Uterus (tissue), 4 donors: Measurements from ENCODE around the gene TMEM51. TPM values are rescaled to one million over a fixed set of nuclear protein-coding genes. Genes with fewer than 3 reads are reported as not detected.
A peak's percentile ranks its signal among the peaks of the same experiment; 100 is the strongest.

Experiments
- DNase-seq, 2 donors: peaks; one replicate each; pipeline ENCODE4 v3.0.0-alpha.2; 2019 to 2020
- H3K27ac ChIP-seq, 2 donors: fragments of 200-600 bp; sonication (generic); 1 replicate in 1 of 2; 2 replicates in 1 of 2; pipeline ENCODE4 v1.5.1; 2016 to 2018
- H3K27me3 ChIP-seq, 2 donors: fragments of 200-600 bp; sonication (generic); one replicate each; pipeline ENCODE4 v1.5.1; 2018 to 2019; ENCODE audit warnings: control low read depth in 1 of 2
- H3K36me3 ChIP-seq, 2 donors: fragments of 200-600 bp; sonication (generic); one replicate each; pipeline ENCODE4 v1.5.1; 2019; ENCODE audit warnings: control low read depth in 1 of 2
- H3K4me1 ChIP-seq, 2 donors: fragments of 200-600 bp; sonication (generic); one replicate each; pipeline ENCODE4 v1.5.1; 2018 to 2019; ENCODE audit warnings: control low read depth in 1 of 2
- H3K4me3 ChIP-seq, 2 donors: fragments of 200-600 bp; sonication (generic); 1 replicate in 1 of 2; 2 replicates in 1 of 2; pipeline ENCODE4 v1.5.1; 2018 to 2019; ENCODE audit warnings: mild to moderate bottlenecking in 1 of 2
- H3K9me3 ChIP-seq, 2 donors: fragments of 200-600 bp; sonication (generic); one replicate each; pipeline ENCODE4 v1.5.1; 2019; ENCODE audit warnings: control low read depth in 1 of 2
- POLR2A ChIP-seq, 2 donors: fragments of 450-650 bp; IDR thresholded peaks; one replicate each; pipeline ENCODE4 v1.6.1; 2016; ENCODE audit warnings: antibody characterized with exemption in 2 of 2, mild to moderate bottlenecking in 1 of 2, moderate library complexity in 1 of 2
- intact Hi-C: fragments of 100-400 bp; cut with DNase I; formaldehyde crosslinking; loops from one replicate; pipeline ENCODE4 v1.15.1; 2023; ENCODE audit warnings: low total_unique reads
- total RNA-seq, 4 donors: library from RNA; depleted of rRNA in 3 of 4; stranded (reverse); fragments of >200 nt in 3 of 4; gene quantifications; one replicate each; pipeline versions ENCODE4 v1.1.0 to v1.2.4, GENCODE V29; 2014 to 2023
- TF ChIP-seq, protein P1 (sequence below), 4 experiments: fragments of 200-600 bp in 2 of 4; fragments of 450-650 bp in 2 of 4; sonication (generic) in 2 of 4; IDR thresholded peaks; one replicate each; pipeline ENCODE4 v1.5.1; 2016 to 2019; ENCODE audit warnings: antibody characterized with exemption in 4 of 4, mild to moderate bottlenecking in 2 of 4, moderate library complexity in 1 of 4
- donor health status: DM: yes; HTN: yes; CAD: no.

The TMEM51 gene
- total RNA-seq, 4 donors from 2014 or later: 1.3 to 45.0 (median 9.9) TPM

DNA sequence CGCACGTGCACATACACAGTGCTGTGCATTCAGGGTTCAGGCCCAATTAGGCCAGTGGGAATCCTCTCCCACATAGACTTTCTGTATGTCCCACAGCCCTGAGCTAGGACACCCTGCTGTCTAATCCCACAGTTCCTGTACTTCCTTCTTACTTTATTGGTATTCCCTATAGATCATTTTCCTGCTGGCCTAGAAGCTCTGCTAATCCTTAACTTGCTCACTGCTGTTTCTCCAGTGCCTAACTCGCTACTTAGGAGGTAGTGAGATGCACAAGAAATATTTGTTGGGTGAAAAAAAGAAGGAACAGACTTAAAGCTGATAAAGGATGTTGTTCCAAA lies 59.4 kb downstream of the TMEM51 start:
- no peak for DNase-seq
- peak overlapping the region in 1 of 2 donors; percentile 18 for H3K27ac ChIP-seq
- TF ChIP-seq, protein P1, sequence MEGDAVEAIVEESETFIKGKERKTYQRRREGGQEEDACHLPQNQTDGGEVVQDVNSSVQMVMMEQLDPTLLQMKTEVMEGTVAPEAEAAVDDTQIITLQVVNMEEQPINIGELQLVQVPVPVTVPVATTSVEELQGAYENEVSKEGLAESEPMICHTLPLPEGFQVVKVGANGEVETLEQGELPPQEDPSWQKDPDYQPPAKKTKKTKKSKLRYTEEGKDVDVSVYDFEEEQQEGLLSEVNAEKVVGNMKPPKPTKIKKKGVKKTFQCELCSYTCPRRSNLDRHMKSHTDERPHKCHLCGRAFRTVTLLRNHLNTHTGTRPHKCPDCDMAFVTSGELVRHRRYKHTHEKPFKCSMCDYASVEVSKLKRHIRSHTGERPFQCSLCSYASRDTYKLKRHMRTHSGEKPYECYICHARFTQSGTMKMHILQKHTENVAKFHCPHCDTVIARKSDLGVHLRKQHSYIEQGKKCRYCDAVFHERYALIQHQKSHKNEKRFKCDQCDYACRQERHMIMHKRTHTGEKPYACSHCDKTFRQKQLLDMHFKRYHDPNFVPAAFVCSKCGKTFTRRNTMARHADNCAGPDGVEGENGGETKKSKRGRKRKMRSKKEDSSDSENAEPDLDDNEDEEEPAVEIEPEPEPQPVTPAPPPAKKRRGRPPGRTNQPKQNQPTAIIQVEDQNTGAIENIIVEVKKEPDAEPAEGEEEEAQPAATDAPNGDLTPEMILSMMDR (IDR thresholded peaks at IDR 0.05): no peak
- TF ChIP-seq POLR2A (IDR thresholded peaks at IDR 0.05): no peak
- no peaks in the 10 kb centered on the region for H3K27me3 ChIP-seq
- peaks cover 0 to 9% of the 10 kb centered on the region in 2 donors for H3K4me1 ChIP-seq
- no peak overlapping the region for H3K4me3 ChIP-seq
- intact Hi-C loops: no loop called here
- no peaks in the 10 kb centered on the region for H3K9me3 ChIP-seq
- H3K36me3 ChIP-seq: no peaks in the 10 kb centered on the region

DNA sequence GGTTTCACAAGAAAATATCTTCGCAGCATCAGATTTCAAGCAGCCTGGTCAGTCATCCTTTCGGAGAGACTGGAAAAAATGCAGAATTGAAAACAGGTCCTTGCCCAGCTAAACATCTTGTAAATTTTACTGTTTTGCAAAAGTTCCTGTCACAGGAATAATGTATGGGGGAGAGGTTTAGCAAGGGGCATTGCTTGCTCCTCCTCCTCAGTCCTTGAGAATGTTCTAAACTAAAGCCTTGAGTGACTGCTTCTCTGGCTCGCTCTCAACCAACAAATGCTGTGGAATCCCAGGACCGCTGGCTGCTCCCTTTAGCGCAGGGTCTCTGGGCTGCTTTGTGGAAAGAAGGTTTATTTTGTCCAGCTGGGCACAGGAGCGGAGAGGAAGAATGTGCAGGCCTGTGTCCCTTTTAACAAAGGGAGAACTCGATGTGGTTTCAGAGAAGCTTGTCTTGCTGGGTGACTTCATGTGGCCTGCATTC lies 59.8 kb downstream of the TMEM51 start:
- TF ChIP-seq, protein P1 (IDR thresholded peaks at IDR 0.05): no peak
- no peak for TF ChIP-seq POLR2A (IDR thresholded peaks at IDR 0.05)
- Histone ChIP-seq H3K4me1 (peaks cover 0 to 9% of the 10 kb centered on the region in 2 donors), H3K36me3 (no peaks in the 10 kb centered on the region), H3K4me3 (no peak overlapping the region), H3K9me3 (no peaks in the 10 kb centered on the region), H3K27ac (peak overlapping the region; percentile 18 to 73), H3K27me3 (no peaks in the 10 kb centered on the region)
- peak; percentile 31 to 33 for DNase-seq
- intact Hi-C loops: no loop called here

DNA sequence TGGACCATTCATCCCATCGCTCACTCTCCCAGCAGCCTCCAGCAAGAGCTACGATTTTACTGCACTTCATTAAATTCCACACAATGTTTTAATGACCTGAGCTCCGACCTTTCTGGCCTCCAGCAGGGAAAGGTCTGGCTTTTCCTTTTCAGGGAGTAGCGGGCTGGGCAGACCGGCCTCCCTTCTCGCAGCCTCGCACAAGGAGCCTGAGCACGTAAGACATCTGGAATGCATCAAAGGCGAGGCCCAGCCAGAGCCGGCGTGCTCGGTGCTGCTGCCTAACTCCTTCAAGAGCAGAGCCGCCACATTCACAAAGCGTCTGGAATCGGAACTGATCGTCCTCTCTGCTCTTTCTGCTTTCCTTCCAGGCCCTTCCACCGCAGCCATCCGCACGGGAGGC lies 61.0 kb downstream of the TMEM51 start:
- Histone ChIP-seq H3K27me3 (no peaks in the 10 kb centered on the region), H3K9me3 (no peaks in the 10 kb centered on the region), H3K27ac (peak overlapping the region; percentile 69 to 73), H3K36me3 (no peaks in the 10 kb centered on the region), H3K4me1 (peaks cover 0 to 9% of the 10 kb centered on the region in 2 donors), H3K4me3 (no peak overlapping the region)
- DNase-seq: peak; percentile 48 to 69
- intact Hi-C loops: no loop called here
- TF ChIP-seq POLR2A (IDR thresholded peaks at IDR 0.05): no peak
- TF ChIP-seq, protein P1 (IDR thresholded peaks at IDR 0.05): no peak

DNA sequence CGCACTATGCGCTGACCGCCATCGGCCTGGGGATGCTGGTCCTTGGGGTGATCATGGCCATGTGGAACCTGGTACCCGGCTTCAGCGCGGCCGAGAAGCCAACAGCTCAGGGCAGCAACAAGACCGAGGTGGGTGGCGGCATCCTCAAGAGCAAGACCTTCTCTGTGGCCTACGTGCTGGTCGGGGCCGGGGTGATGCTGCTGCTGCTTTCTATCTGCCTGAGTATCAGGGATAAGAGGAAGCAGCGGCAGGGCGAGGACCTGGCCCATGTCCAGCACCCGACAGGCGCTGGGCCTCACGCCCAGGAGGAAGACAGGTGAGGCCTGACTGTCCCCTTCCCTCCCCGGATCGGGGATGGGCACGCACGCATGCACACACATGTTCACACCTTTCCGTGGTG lies 61.6 kb downstream of the TMEM51 start:
- peak overlapping the region; percentile 69 to 73 for H3K27ac ChIP-seq
- peaks cover 0 to 9% of the 10 kb centered on the region in 2 donors for H3K4me1 ChIP-seq
- intact Hi-C loops: no loop called here
- no peak overlapping the region for H3K4me3 ChIP-seq
- no peaks in the 10 kb centered on the region for H3K9me3 ChIP-seq
- no peak for DNase-seq
- no peak for TF ChIP-seq POLR2A (IDR thresholded peaks at IDR 0.05)
- TF ChIP-seq, protein P1 (IDR thresholded peaks at IDR 0.05): no peak
- H3K36me3 ChIP-seq: no peaks in the 10 kb centered on the region
- H3K27me3 ChIP-seq: no peaks in the 10 kb centered on the region

DNA sequence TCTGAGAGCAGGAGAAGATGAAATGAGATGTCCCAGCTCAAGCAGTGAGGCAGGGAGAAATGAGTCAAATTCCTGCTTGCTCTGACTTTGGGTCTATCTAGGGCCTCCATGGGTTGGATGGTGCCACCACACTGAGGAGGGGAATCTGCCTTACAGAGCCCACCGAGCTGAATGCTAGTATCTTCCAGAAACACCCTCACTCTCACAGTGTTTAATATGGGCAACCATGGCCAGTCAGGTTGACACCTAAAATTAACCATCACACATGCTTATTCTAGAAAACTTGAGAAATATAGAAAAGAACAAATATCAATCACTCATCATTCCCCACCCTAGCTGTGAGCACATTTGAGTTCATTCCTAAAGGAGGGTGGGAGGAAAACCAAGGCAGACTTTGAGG lies 64.1 kb downstream of the TMEM51 start:
- no peaks in the 10 kb centered on the region for H3K36me3 ChIP-seq
- TF ChIP-seq POLR2A (IDR thresholded peaks at IDR 0.05): no peak
- TF ChIP-seq, protein P1 (IDR thresholded peaks at IDR 0.05): no peak
- DNase-seq: no peak
- peaks cover 0 to 9% of the 10 kb centered on the region in 2 donors for H3K4me1 ChIP-seq
- no peak overlapping the region for H3K27ac ChIP-seq
- no peaks in the 10 kb centered on the region for H3K27me3 ChIP-seq
- intact Hi-C loops: no loop called here
- H3K9me3 ChIP-seq: no peaks in the 10 kb centered on the region
- H3K4me3 ChIP-seq: no peak overlapping the region
